Fibroblast of gingiva (primary cell): ENCODE measurements around the gene RHBDD2.
"Not testable (repeated sequence)": the region's sequence is repeated elsewhere in the genome, so short reads cannot be mapped to it uniquely, and the experiment has no call there.

Source experiments
- DNase-seq: peaks from one replicate; pipeline ENCODE4 v3.0.0-alpha.2; 2011; ENCODE audit warnings: low read depth

RHBDD2 gene

DNA sequence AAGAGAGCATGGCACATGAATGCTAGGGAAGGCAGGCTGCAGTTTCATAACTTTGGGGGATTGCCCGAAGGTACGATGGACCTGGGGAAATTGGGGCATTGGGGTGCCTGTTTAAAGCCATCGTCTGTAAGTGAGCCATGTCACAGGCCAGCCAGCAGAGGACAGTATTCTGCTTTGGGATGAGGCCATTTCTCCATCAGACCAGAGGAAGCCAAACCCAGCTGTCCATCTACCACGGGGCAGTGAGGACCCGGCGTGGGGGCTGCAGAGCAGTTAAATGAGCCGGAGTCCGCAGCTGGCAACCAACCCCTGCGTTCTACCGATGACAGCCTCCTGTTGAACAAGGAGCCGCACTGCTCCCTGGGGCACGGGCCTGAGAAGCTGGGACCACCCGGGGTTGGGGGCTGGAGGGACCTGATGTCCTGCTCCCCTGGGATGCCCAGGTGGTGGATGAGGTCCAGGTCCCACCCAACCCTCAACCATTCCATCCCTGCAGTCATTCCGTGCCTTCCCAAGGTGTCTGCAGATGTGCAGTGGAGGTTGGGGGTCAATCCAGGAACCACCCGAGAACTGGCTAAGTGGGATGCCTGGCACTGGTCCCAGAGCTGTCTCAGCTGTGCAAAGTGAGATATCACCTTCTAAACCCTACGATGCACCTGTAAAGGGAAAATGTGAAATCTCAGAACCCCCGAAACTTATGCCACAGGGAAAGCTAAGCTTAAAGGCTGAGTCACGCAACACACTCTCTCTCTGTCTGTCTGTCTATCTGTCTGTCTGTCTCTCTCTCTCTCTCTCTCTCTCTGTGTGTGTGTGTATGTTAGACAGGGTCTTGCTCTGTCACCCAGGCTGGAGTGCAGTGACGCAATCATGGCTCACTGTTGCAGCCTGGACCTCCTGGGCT is 12.1 kb upstream of the RHBDD2 start:
- peak; percentile 59 for DNase-seq

DNA sequence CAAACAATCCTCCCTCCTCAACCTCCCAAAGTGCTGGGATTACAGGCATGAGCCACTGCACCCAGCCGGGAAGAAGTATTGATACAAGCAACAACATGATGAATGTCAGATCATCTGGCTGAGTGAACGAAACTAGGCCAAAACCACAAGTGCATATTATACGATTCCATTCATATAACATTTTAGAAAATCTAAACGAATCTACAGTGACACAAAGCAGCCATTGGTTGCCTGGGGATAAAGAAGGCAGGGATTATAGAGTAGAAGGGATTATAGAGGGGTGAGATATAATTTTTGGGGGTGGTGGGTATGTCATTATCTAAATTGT is 11.5 kb upstream of the RHBDD2 start:
- DNase-seq, result no peak

DNA sequence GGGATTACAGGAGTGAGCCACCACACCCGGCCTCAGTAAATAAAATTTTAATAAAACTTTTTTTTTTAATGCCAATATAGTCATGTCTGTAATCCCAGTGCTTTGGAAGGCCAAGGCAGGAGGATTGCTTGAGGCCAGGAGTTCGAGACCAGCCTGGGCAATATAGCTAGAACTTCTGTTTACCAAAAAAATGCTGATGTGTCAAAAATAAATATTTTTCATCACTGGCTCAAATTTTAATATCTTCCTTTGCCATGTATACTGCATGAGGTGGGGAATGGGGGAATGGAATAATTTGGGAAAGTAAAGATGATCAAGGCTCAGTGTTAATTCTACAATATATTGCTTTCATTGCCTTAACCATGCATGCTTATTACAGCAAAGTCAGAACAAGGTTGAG is 10.7 kb upstream of the RHBDD2 start:
- DNase-seq, result no peak

DNA sequence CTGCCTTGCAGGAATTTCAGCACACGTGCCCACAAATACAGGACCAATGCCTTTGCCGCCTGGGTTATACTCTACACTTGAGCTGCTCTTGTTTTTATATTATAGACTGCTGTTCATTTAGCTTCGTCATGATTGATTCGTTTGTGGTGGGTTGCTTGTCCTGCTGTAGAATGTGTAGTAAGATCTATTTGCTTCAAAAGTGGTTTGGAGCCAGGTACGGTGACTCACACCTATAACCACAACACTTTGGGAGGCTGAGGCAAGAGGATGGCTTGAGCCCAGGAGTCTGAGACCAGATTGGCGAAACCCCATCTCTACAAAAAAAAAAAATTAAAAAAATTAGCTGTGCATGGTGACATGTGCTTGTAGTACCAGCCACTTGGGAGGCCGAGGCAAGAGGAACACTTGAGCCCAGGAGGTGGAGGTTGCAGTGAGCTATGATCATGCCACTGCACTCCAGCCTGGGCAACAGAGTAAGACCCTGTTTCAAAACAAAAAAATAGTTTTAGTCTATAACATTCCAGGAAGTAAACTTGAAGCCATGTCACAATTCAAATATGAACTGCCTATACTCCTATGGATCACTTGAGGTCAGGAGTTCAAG is 9.0 kb upstream of the RHBDD2 start:
- no peak for DNase-seq

DNA sequence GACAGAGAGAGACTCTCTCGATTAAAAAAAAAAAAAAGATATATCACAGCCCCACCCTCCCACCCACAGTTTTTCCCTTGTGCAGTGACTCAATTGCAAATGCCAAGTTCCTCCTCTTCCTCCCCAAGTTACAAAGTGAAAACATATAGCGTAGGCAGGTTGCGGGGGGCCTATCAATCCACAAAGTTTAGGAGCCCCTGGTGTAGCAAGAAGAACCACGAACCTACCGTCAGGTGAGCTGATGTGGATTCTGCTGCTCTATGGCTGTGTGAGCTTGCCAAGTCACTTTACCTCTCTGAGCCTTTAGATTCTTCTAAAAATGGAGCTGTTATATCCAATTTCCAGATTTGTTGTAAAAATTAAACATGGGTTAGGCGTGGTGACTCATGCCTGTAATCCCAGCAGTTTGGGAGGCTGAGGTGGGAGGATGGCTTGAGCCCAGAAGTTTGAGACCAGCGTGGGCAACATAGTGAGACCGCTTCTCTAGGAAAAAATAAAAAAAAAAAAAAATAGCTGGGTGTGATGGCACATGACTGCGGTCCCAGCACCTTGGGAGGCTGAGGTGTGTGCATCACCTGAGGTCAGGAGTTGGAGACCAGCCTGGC is 8.2 kb upstream of the RHBDD2 start:
- DNase-seq, result no peak

DNA sequence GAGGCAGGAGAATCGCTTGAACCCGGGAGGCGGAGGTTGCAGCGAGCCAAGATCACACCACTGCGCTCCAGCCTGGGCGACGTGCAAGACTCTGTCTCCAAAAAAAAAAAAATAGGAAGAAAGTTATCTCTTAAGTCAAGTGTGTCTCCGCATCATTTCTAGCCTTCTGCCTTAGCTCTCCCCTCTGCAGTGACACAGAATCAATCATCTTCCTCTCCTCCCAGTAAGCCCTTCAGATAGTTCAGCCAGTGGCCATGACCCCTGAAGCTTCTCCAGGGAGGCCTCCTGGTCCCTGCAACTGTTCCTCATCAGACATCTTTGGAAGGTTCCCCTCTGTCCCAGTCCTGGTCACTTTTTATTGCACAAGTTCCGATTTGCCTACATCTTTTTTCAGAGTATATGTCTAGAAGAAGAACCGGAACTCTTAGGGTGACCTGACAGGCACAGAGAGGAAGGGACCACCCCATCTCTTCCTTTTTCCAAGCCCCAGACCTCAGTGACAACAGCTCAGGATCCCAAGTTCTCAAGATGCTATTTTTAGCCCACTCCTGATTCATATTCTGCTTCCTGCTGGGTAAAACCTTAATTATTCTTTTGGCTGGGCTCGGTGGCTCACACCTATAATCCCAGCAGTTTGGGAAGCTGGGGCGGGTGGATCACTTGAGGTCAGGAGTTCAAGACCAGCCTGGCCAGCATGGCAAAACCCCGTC is 6.6 kb upstream of the RHBDD2 start:
- DNase-seq, result no peak

DNA sequence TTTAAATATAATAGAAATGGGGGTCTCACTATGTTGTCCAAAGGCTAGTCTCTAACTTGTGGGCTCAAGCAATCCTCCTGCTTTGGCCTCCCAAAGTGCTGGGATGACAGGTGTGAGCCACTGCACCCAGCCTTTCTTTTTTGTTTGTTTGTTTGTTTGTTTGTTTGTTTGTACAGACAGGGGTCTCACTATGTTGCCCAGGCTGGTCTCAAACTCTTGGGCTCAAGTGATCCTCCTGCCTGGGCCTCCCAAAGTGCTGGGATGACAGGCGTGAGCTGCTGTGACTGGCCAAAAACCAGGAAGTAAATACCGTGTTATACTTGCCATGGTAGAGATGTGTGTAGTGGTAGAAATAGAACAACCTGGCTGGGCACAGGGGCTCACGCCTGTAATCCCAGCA is 4.7 kb upstream of the RHBDD2 start:
- not testable (repeated sequence) for DNase-seq

DNA sequence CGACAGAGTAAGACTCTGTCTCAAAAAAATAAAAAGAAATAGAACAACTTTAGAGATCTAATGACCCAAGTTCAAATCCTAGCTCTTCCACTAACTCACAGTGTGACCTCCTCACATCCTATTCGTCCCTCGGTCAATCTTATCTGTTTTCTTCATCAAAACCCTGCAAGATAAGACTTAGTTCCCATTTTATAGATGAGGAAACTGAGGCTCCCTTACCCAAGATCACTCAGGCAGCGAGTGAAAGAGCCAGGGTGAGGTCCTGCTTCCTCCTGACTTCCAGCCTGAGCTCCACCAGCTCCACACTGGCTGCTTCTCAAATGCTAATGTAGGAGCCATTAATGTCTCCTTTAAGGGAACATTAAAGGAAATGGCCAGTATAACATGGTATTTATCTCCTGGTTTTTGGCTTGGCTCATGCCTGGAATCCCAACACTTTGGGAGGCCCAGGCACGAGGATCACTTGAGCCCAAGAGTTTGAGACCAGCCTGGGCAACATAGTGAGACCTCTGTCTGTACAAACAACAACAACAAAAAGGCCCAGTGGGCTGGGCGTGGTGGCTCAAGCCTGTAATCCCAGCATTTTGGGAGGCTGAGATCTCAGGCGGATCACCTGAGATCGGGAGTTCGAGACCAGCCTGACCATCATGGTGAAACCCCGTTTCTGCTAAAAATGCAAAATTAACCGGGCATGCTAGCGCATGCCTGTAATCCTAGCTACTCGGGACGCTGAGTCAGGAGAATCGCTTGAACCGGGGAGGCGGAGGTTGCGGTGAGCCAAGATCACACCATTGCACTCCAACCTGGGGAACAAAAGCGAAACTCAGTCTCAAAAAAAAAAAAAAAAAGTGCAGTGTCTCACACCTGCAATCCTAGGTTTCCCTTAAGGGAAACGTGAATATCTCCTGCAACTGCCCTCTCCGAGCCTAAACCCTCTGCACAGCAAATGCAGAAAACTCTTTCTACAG is 3.4 kb upstream of the RHBDD2 start:
- DNase-seq, result no peak

DNA sequence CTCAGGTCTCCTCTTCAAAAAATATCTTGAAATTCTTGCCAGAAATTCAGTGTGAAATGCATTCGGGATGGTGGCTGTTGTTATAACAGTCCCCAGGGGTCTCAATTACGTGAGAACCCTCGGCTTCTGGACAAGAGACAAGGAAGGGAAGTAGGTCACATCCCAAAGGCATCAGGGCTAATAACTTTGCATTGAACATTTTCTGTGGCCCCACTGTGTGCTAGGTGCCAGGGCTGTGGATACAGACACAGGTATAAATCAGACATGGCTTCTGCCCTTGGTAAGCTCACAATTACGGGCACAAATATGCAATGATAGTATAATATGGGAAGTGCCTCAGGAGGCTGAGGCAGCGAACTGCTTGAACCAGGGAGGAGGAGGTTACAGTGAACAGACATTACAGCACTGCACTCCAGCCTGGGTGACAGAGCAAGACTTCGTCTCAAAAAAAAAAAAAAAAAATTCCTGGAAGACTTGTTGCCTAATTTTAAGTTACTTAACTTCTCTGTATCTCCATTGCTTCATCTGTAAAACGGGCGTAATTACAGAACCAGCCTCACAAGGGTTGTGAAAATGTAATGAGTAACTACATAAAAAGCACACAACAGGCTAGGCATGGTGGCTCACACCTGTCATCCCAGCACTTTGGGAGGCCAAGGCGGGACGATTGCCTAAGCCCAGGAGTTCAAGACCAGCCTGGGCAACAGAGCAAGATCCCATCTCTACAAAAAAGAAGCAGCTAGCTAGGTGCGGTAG is 2.5 kb upstream of the RHBDD2 start:
- no peak for DNase-seq

DNA sequence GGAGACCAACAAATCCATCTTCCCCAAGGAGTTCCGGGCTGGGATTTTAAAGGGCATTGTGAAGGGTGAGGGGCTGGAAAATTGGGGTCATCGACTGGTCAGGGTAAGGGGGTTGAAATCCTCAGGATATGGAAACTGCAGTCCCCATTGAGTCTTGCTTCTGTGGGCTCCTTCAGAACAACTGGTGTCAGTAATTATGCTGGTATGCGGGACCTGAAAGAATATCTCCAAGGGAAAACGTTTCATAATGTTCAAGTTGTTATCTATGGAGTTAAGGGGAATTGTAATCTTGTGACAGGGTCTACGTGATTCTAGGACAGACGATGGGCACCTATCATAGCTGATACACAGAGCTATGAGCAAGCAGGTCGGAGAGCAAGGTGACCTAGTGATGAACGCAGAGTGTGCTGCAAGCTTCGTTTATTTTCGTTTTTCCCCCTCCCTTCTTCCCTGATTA is 494 bp upstream of the RHBDD2 start:
- no peak for DNase-seq

DNA sequence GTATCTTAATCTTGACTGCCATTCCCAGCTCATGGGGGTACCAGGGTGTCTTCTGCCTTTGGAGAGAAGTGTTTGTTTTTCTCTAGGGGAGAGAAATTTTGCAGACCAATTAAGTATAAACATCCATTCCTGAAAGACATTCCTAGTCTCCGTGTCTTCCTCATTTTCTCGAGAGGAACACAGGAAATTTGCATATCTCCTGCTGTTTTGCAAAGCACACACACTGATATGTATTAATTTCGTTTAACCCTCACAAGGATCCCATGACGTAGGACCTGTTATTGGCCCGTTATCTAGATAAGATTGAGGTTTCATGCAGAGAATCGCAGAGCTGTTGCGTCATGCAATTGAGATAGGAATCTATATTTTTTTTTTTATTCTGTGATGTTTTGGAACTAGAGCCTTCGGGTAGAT is 944 bp downstream of the RHBDD2 start:
- DNase-seq, result no peak

DNA sequence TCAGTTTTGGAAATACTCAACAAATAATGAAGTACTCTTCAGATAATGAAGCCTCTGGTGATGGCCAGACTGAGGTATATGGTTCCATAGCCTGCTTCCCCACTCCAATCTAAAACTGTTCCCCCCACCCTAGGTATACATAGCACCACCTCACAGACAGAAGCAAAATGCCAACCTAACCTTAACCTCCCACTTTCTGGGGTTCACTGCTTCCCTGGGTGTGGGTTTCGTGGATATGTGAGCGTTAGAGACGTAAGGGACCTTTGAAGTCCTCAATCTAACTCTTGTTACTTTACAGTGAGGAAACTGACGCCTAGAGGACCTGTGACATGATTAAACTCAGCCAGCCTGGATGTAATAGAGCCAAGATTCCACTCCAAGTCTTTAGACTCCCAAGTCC is 1.4 kb downstream of the RHBDD2 start:
- DNase-seq, result no peak

DNA sequence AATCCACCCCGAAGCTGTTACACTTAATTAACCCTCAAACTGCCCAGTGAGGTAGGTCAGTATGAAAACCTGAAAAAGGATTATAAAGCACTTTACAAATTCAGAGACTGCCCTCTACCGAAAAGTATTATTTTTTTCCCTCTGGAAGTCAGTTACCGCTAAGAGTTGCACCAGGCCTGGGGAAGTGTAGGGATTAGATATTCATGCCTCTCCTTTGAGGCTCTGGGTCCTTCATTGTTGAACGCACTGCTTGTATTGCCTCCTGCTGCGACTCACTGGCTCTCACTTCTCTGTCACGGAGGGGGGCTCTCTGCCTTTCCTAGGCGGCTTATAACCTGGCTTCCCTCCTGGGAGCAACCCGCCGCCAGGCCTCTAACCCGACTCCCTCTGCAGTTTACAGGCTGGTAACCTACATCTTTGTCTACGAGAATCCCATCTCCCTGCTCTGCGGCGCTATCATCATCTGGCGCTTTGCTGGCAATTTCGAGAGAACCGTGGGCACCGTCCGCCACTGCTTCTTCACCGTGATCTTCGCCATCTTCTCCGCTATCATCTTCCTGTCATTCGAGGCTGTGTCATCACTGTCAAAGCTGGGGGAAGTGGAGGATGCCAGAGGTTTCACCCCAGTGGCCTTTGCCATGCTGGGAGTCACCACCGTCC is 2.7 kb downstream of the RHBDD2 start:
- no peak for DNase-seq

DNA sequence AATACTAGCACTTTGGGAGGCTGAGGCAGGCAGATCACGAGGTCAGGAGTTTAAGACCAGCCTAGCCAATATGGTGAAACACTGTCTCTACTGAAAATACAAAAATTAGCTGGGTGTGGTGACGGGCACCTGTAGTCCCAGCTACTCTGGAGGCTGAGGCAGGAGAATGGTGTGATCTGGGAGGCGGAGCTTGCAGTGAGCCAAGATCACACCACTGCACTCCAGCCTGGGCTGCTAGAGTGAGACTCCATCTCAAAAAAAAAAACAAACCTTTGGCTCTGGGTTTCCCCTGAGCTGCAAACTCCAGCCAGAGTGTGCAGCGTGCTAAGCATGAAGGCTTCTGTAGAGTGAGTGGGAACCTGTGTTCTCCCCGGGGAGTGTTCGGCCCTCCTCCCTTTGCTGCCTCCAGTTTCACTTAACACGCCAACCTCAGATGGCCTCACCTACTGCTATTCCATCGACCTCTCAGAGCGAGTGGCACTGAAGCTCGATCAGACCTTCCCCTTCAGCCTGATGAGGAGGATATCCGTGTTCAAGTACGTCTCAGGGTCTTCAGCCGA is 4.5 kb downstream of the RHBDD2 start:
- DNase-seq, result not testable (repeated sequence)

DNA sequence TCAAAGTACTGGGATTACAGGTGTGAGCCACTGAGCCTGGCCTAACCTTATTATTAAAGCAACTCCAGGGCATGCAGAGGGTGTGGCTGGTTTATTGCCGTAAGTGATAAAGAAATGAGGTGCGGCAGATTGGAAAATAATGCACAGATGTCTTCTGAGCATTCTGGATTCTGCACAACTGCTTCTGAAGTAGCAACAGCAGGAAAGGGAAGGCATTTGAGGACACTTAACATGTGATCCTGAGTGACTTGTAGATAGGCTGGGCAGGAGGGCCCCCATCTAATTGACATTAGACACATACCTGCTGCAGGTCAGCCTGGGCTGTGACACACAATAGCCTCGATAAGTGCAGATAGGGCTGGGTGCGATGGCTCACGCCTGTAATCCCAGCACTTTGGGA is 5.6 kb downstream of the RHBDD2 start:
- DNase-seq, result no peak

DNA sequence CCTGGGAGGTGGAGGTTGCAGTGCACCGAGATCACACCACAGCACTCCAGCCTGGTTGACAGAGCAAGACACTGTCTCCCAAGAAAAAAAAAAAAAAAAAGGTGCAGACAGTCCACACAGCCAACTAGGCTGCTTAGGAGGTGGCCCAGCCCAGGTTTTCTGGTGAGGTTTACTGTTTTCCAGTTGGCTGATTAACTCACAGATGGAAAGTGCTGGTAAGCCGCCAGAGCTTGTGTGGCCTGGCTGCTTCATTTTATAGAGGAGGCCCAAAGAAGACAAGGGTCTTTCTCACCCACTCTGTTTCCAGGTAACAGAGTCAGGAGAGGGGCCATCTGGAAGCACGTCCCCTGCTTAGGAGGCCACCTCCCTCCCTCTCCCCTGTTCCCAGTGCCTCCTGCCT is 6.2 kb downstream of the RHBDD2 start:
- DNase-seq, result no peak

DNA sequence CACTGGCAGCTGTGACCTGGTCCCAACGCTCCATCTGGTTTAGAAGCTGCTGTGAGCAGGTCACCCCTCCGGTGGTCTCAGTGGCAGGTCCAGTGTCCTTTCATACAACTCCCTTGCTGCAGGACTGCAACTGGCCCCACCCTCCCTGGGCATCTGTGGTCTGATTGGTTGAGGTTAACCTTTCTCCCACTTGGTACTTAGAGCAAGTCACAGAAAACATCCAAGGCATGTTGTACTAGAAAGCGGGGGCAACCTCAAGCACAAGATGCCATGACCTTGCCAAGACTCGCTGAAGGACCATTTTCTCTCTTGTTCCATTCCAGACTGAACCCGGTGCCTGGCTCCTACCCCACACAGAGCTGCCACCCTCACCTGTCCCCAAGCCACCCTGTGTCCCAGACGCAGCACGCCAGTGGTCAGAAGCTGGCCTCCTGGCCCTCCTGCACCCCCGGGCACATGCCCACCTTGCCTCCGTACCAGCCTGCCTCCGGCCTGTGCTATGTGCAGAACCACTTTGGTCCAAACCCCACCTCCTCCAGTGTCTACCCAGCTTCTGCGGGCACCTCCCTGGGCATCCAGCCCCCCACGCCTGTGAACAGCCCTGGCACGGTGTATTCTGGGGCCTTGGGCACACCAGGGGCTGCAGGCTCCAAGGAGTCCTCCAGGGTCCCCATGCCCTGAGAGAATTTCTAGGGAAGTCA is 9.0 kb downstream of the RHBDD2 start:
- no peak for DNase-seq

DNA sequence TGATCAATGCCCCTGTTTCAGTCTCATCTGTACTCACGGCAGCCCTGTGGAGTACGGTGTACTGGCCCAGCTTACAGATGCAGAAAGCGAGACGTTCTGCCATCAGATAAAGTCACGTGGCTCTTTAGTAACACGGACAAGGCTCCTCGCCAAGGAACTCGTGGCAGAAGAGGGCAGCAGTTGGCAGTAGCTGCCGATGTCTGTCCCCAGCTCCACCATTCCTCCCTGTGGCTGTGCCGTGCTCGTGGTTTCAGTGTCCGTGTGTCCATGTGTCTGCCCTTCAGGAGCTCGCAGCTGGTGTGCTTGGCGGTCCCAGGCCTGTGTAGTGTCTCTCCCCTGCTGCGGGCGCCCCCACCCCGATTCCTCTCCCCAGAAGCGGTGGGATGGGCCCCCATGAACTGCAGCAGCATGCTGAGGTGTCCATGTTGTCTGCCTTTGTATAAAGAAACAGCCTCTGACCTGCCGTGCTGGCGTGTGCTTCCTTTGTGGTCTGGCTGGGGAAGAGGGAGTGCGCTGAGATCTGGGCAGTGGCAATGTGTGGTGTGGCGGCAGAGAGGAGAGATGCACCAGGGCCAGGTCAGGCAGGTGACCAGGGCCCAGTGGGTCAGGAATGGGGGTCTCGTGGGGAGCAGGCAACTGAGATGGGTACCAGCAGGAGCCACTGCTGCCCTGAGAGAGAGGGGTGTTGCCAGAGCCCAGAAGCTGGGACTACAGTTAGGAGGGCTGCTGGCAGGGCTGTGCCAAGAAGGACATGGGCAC is 9.8 kb downstream of the RHBDD2 start:
- DNase-seq, result peak; percentile 33
